Head of caudate nucleus (tissue), 42 donors: ENCODE measurements around the gene EP300.

Source experiments
- DNase-seq, 42 donors: peaks; one replicate each; pipeline versions ENCODE4 v3.0.0 to v3.0.0-alpha.2; 2020 to 2021; ENCODE audit warnings: mixed read lengths in 7 of 42
- intact Hi-C: fragments of 100-400 bp; cut with DNase I; formaldehyde crosslinking; loops from one replicate; pipeline ENCODE4 v1.15.0; 2022

Gene EP300

GRCh38 chr22:41193829-41194228 lies 101.4 kb downstream of the EP300 start:
- peak in 1 of 42 donors; percentile 19 for DNase-seq
- intact Hi-C loops: loop anchor here (10.0 kb wide), 1 partner anchor 99 kb away; the partner anchor contains the start of gene EP300

- intact Hi-C loops: loop anchor here (10.0 kb wide), 1 partner anchor 103 kb away; the partner anchor contains the start of gene EP300
Measured at GRCh38 chr22:41197038-41197972, 104.9 kb downstream of the EP300 start.

GRCh38 chr22:41198027-41198580 lies 105.7 kb downstream of the EP300 start:
- intact Hi-C loops: loop anchor here (10.0 kb wide), 1 partner anchor 103 kb away; the partner anchor contains the start of gene EP300
- DNase-seq: peak in 37 of 42 donors; percentile 39 to 82 (median 63)

More at GRCh38 chr22:41197038-41197972, 104.9 kb downstream of the EP300 start:
- DNase-seq: peak; percentile 68 to 96 (median 90)

GRCh38 chr22:41201141-41201540 lies 108.7 kb downstream of the EP300 start:
- intact Hi-C loops: no loop called here
- DNase-seq: no peak

- DNase-seq: no peak
- intact Hi-C loops: no loop called here
Measured at GRCh38 chr22:41203118-41203517, 110.7 kb downstream of the EP300 start.

- intact Hi-C loops: no loop called here
- DNase-seq: no peak
Measured at GRCh38 chr22:41204066-41204465, 111.7 kb downstream of the EP300 start.

GRCh38 chr22:41204992-41205900 lies 112.9 kb downstream of the EP300 start, which contains the start of gene L3MBTL2:
L3MBTL2 (plus strand) TSS chr22:41205312; CDS start chr22:41205363, 51 bp downstream.
- DNase-seq: peak; percentile 97 to 100 (median 100)
- intact Hi-C loops: no loop called here

- intact Hi-C loops: no loop called here
- no peak for DNase-seq
Measured at GRCh38 chr22:41206719-41207118, 114.3 kb downstream of the EP300 start.

- DNase-seq: no peak
- intact Hi-C loops: no loop called here
Measured at GRCh38 chr22:41215409-41215808, 123.0 kb downstream of the EP300 start.

- no peak for DNase-seq
- intact Hi-C loops: no loop called here
Measured at GRCh38 chr22:41215926-41216325, 123.5 kb downstream of the EP300 start.

- DNase-seq: peak in 3 of 42 donors; percentile 23 to 45 (median 35)
- intact Hi-C loops: no loop called here
Measured at GRCh38 chr22:41216984-41217383, 124.6 kb downstream of the EP300 start.

GRCh38 chr22:41217553-41218157 lies 125.3 kb downstream of the EP300 start:
- DNase-seq: peak in 41 of 42 donors; percentile 28 to 84 (median 68)

GRCh38 chr22:41222846-41223507 lies 130.6 kb downstream of the EP300 start:
- intact Hi-C loops: no loop called here

More at GRCh38 chr22:41217553-41218157, 125.3 kb downstream of the EP300 start:
- intact Hi-C loops: no loop called here

GRCh38 chr22:41223535-41223934 lies 131.1 kb downstream of the EP300 start:
- intact Hi-C loops: no loop called here
- no peak for DNase-seq

More at GRCh38 chr22:41222846-41223507, 130.6 kb downstream of the EP300 start:
- DNase-seq: peak in 3 of 42 donors; percentile 24 to 54 (median 52)

GRCh38 chr22:41226723-41227655 lies 134.6 kb downstream of the EP300 start:
- intact Hi-C loops: no loop called here
- peak in 17 of 42 donors; percentile 21 to 58 (median 45) for DNase-seq

- intact Hi-C loops: no loop called here
- no peak for DNase-seq
Measured at GRCh38 chr22:41229215-41229614, 136.8 kb downstream of the EP300 start.
